Ovary (tissue), 3 donors: ENCODE results near the gene AGBL2.

Experiments used
- POLR2A ChIP-seq: fragments of 450-650 bp; IDR thresholded peaks from one replicate; pipeline ENCODE4 v1.6.1; 2017; ENCODE audit warnings: antibody characterized with exemption, mild to moderate bottlenecking, moderate library complexity
- TF ChIP-seq, protein P1 (sequence below), 3 donors: fragments of 450-650 bp in 2 of 3; fragments of 200-600 bp in 1 of 3; IDR thresholded peaks; one replicate each; pipeline versions ENCODE4 v1.5.1 to v1.8.0; 2016 to 2022; ENCODE audit warnings: antibody characterized with exemption in 3 of 3, mild to moderate bottlenecking in 1 of 3
- donor health status: DM: no; HTN: no; CAD: no.

DNA sequence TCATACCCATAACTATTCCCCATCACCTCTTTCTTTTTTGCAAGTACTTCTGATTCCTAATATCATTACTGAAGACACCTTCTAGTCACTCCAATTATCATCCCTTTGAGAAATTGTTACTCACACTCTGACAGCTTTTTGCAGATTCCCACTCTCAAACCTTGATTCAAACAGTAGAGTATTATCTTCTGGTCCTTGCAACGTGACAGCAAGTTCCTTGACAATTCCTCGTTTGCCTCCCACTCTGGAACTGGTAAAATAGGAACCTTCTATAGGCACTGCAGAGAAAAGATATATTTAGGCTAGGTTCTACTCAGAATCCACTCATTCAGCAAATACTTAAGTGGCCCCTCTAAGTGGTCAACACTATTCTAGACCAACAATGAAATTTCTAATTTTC lies 23.2 kb downstream of the AGBL2 start:
- TF ChIP-seq, protein P1, sequence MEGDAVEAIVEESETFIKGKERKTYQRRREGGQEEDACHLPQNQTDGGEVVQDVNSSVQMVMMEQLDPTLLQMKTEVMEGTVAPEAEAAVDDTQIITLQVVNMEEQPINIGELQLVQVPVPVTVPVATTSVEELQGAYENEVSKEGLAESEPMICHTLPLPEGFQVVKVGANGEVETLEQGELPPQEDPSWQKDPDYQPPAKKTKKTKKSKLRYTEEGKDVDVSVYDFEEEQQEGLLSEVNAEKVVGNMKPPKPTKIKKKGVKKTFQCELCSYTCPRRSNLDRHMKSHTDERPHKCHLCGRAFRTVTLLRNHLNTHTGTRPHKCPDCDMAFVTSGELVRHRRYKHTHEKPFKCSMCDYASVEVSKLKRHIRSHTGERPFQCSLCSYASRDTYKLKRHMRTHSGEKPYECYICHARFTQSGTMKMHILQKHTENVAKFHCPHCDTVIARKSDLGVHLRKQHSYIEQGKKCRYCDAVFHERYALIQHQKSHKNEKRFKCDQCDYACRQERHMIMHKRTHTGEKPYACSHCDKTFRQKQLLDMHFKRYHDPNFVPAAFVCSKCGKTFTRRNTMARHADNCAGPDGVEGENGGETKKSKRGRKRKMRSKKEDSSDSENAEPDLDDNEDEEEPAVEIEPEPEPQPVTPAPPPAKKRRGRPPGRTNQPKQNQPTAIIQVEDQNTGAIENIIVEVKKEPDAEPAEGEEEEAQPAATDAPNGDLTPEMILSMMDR (IDR thresholded peaks at IDR 0.05): no peak
- no peak for TF ChIP-seq POLR2A
